ENCODE measurements around the gene EIF3I.

The EIF3I gene

DNA sequence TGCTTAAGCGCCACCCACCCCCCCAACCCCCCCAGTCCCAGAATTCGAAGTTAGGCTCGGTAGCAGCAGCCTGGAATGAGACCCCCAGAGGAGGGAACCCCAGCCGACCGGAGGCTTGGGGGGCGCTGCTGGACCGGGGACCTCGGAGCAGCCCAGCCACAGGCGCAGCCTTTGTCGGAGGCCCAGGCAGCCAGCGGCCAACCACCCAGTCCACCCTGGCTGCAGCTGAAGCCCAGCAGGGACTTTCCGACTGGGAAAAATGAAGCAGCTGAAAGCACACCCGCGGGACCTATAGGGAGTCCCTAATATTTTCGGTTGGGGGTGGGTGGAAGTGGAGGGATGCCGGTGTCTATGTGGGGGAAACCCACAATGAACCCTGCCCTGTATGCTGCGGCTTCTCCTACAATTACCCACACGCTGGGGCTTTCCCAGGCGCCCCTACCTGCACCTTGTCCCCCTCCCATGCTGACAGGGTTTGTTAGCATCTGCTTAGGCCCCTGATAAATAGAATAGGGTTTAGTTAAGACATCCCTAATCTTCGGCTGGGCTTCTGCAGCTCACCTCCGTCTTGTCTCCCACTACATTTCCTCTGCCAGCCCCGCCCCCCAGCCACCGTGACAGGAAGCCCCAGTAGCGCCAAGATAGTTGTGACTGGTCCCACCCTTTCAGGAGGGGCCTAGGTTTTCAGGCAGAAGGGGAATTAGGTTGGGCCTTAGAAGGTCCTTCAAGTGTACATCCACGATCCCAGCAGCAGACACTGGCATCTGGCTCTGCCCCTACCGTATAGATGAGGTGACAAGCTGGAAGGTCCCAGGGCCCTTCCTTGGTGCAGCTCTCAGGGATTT lies 21.0 kb upstream of the EIF3I start:
- TF ChIP-seq, protein P1, sequence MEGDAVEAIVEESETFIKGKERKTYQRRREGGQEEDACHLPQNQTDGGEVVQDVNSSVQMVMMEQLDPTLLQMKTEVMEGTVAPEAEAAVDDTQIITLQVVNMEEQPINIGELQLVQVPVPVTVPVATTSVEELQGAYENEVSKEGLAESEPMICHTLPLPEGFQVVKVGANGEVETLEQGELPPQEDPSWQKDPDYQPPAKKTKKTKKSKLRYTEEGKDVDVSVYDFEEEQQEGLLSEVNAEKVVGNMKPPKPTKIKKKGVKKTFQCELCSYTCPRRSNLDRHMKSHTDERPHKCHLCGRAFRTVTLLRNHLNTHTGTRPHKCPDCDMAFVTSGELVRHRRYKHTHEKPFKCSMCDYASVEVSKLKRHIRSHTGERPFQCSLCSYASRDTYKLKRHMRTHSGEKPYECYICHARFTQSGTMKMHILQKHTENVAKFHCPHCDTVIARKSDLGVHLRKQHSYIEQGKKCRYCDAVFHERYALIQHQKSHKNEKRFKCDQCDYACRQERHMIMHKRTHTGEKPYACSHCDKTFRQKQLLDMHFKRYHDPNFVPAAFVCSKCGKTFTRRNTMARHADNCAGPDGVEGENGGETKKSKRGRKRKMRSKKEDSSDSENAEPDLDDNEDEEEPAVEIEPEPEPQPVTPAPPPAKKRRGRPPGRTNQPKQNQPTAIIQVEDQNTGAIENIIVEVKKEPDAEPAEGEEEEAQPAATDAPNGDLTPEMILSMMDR (IDR thresholded peaks at IDR 0.05; ENCODE audit: extremely low read depth, insufficient read depth, missing control alignments), result peak; percentile 20
- in situ Hi-C loops (cut with MboI; ENCODE audit: low pct_unique_long_range_greater_than_20kb, low sequenced_read_pairs, unreplicated experiment), result loop anchor here (25.0 kb wide), 1 partner anchor 211 kb away; no protein-coding TSS in a partner anchor
- peak; percentile 82 for DNase-seq (ENCODE audit: low spot score)

DNA sequence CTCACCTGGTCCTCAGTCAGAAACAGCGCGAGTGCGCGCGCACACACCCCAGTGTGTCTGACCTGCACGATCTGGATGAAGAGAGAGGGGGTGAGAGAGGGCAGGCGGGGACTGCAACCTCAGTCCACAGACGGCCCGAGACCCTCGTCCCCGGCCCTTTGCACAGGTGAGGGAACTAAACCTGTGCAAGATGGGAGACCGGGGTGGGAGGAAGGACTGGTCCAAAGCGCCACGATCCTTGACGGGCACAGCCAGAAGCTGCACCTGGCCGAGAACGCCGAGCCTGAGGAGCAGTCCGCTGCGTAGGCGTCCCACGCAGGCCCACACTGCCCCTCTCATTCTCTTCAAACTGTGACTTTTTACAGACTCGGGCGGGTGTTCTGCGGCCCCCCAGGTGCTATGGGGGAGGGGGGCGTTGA lies 17.3 kb upstream of the EIF3I start:
- DNase-seq (ENCODE audit: low spot score), result no peak
- TF ChIP-seq, protein P1 (IDR thresholded peaks at IDR 0.05; ENCODE audit: extremely low read depth, insufficient read depth, missing control alignments), result no peak
- in situ Hi-C loops (cut with MboI; ENCODE audit: low pct_unique_long_range_greater_than_20kb, low sequenced_read_pairs, unreplicated experiment), result loop anchor here (25.0 kb wide), 1 partner anchor 207 kb away; no protein-coding TSS in a partner anchor

DNA sequence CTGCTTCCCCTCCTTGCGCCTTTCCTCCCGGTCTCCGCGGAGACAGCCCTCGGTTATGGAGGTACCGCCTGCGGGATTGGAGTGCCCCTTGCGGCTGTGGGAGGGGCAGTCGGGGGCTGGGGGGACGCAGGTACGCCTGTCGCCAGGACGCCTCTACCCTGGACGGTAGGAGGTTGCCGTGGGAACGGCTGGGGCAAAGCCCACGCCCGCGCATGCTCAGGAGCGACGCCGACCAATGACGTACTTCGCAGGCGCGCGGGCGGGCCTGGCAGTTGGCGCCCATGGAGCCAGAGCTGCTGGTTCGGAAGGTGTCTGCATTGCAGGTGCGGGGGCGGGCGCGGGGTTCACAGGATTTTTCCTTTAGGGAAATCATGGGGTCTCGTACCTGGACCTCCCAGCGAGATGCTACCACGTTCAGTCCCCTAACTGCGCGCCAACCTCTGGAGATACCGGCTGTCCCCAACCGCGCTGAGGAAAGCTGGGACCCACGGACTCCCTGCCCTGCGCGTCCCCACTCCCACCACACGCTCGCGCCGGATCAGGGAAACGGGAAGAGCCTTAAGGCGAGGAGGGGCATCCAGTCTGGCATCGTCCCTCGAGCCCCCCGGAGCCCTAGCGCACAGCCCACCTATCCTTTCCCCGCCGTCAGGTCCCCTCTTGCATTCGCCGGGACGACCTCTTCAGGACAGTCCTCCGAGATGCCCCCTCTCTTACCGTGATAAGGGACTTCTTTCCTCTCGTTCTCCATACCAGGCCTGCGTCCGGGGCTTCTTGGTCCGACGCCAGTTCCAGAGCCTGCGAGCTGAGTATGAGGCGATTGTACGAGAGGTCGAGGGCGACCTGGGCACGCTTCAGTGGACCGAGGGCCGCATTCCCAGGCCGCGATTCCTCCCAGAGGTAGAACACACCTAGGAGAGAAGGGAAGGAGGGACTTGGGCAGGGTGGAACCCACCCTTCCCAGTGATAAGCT lies 16.5 kb upstream of the EIF3I start, which contains the start of gene IQCC:
IQCC (plus strand) TSS at position 271 of the 970 bp plus-strand sequence; CDS start at position 282, 11 bp downstream.
- TF ChIP-seq, protein P1 (IDR thresholded peaks at IDR 0.05; ENCODE audit: extremely low read depth, insufficient read depth, missing control alignments), result peak; percentile 10
- in situ Hi-C loops (cut with MboI; ENCODE audit: low pct_unique_long_range_greater_than_20kb, low sequenced_read_pairs, unreplicated experiment), result loop anchor here (25.0 kb wide), 1 partner anchor 207 kb away; no protein-coding TSS in a partner anchor

DNA sequence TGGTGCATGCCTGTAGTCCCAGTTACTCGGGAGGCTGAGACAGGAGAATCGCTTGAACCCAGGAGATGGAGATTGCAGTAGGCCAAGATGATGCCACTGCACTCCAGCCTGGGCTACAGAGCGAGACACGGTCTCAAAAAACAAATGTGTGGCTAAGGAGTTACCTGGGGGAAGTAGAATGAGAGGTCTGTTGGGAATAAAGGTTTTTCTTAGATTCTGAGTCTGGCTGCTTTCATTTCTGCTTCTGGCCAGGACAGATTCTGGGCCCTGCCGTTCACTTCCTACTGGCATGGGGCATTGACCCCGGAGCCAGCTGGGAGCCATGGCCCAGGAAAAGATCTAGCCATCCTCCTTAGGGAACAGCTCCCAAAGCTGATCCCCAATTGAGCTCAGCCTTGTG lies 13.7 kb upstream of the EIF3I start:
- in situ Hi-C loops (cut with MboI; ENCODE audit: low pct_unique_long_range_greater_than_20kb, low sequenced_read_pairs, unreplicated experiment), result loop anchor here (25.0 kb wide), 1 partner anchor 204 kb away; no protein-coding TSS in a partner anchor
- TF ChIP-seq, protein P1 (IDR thresholded peaks at IDR 0.05; ENCODE audit: extremely low read depth, insufficient read depth, missing control alignments), result no peak
- no peak for DNase-seq (ENCODE audit: low spot score)

More for the DNA sequence above, 16.5 kb upstream of the EIF3I start, which contains the start of gene IQCC:
- DNase-seq (ENCODE audit: low spot score), result peak; percentile 91

DNA sequence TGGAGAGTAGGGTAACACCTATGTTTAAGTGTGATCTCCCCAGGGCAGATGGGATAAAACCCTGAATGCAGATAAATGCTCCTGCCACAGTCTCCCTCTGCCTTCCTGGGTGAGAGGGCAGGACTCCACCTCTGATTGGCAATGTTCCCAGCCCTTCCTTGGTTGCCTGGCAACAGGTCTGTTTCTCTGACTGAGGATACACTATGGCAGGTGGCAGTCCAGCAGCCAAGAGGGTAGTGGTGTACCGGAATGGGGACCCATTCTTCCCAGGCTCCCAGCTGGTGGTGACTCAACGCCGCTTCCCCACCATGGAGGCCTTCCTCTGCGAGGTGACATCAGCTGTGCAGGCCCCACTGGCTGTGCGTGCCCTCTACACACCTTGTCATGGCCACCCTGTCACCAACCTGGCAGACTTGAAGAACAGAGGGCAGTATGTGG lies 13.3 kb upstream of the EIF3I start, which contains the start of gene DCDC2B:
DCDC2B (plus strand) TSS at position 199 of the 438 bp plus-strand sequence; CDS start at position 204, 5 bp downstream.
- in situ Hi-C loops (cut with MboI; ENCODE audit: low pct_unique_long_range_greater_than_20kb, low sequenced_read_pairs, unreplicated experiment), result loop anchor here (25.0 kb wide), 1 partner anchor 203 kb away; no protein-coding TSS in a partner anchor
- TF ChIP-seq, protein P1 (IDR thresholded peaks at IDR 0.05; ENCODE audit: extremely low read depth, insufficient read depth, missing control alignments), result no peak

More for the DNA sequence above, 13.3 kb upstream of the EIF3I start, which contains the start of gene DCDC2B:
- no peak for DNase-seq (ENCODE audit: low spot score)

All from GM13977 (cell line).